HFFc6 (cell line): ENCODE measurements around the gene MRPL32. TPM values are rescaled to one million over a fixed set of nuclear protein-coding genes. Genes with fewer than 3 reads are reported as not detected.
"Not testable (repeated sequence)": the region's sequence is repeated elsewhere in the genome, so short reads cannot be mapped to it uniquely, and the experiment has no call there.

Experiments used
- DNase-seq: peaks from one replicate; pipeline ENCODE4 v3.0.0-alpha.2; 2018
- H3K27ac Mint-ChIP-seq: 2 replicates; pipeline ENCODE4 v1.8.0; 2020; ENCODE audit warnings: mild to moderate bottlenecking, mixed read lengths
- H3K27me3 Mint-ChIP-seq: 2 replicates; pipeline ENCODE4 v1.8.0; 2021; ENCODE audit warnings: mild to moderate bottlenecking, moderate library complexity, mixed read lengths; ENCODE audit not compliant: insufficient read depth
- H3K36me3 Mint-ChIP-seq: 2 replicates; pipeline ENCODE4 v1.8.0; 2021; ENCODE audit warnings: low read depth, mixed read lengths
- H3K4me1 Mint-ChIP-seq: 2 replicates; pipeline ENCODE4 v1.8.0; 2020; ENCODE audit warnings: low read depth, mixed read lengths
- H3K4me3 Mint-ChIP-seq: 2 replicates; pipeline ENCODE4 v1.8.0; 2020; ENCODE audit warnings: mild to moderate bottlenecking, moderate library complexity, mixed read lengths
- H3K9me3 Mint-ChIP-seq: 2 replicates; pipeline ENCODE4 v1.8.0; 2020; ENCODE audit warnings: mild to moderate bottlenecking, mixed read lengths
- CTCF ChIP-seq: fragments of 200-600 bp; sonication (generic); IDR thresholded peaks from 2 replicates; pipeline ENCODE4 v1.5.0; 2021; ENCODE audit warnings: antibody characterized with exemption, mild to moderate bottlenecking
- long read RNA-seq: library from polyadenylated mRNA; unstranded; transcript quantifications from one replicate; pipeline ENCODE4 v2.0.0, GENCODE V29; 2019
- total RNA-seq, 6 experiments: library from RNA; stranded (reverse); fragmentation: NEBNext Ultra II Directional; extraction: Animal tissue kit (Norgen Biotek cat#: 25700); gene quantifications; 2 replicates in 1 of 6; 3 replicates in 5 of 6; pipeline ENCODE4 v1.2.3, GENCODE V29; 2021

Gene MRPL32
- total RNA-seq, result 10 to 100 TPM; 49.2 to 69.6 (median 58.8) TPM
- long read RNA-seq, transcript MRPL32-201 (3 exons, 1,035 nt), result major isoform, 60 of 69 reads
- long read RNA-seq, partial matches to known transcripts, result 2 of 69 reads
- long read RNA-seq, other reads (novel, unspliced or antisense), result 4 of 69 reads

GRCh38 chr7:42931834-42932651, at the start of gene MRPL32, which contains the start of gene PSMA2:
Gene MRPL32, plus strand, starts transcription at chr7:42932376. Its CDS starts 11 bp downstream, at chr7:42932387.
Gene PSMA2, minus strand, starts transcription at chr7:42932174. Its CDS starts 16 bp downstream, at chr7:42932158.
- Mint-ChIP-seq H3K9me3 (no peaks in the 10 kb centered on the region), H3K4me1 (peaks cover 48% of the 10 kb centered on the region), H3K27ac (peak within 1 kb of the TSS; percentile 98), H3K4me3 (peak within 1 kb of the TSS; percentile 100), H3K36me3 (peaks cover 11% of the 10 kb centered on the region; the same call in 1 of the 2 replicates), H3K27me3 (no peaks in the 10 kb centered on the region; the same call in 1 of the 2 replicates)
- peak; percentile 98 for DNase-seq
- no peak for TF ChIP-seq CTCF

GRCh38 chr7:42883950-42884349, 48.2 kb upstream of the MRPL32 start:
- H3K4me1 Mint-ChIP-seq, result peaks cover 19% of the 10 kb centered on the region
- no peak for TF ChIP-seq CTCF
- no peaks in the 10 kb centered on the region for H3K36me3 Mint-ChIP-seq
- H3K4me3 Mint-ChIP-seq, result no peak overlapping the region
- no peaks in the 10 kb centered on the region for H3K9me3 Mint-ChIP-seq
- no peak for DNase-seq
- no peak overlapping the region for H3K27ac Mint-ChIP-seq
- H3K27me3 Mint-ChIP-seq, result peaks cover 18% of the 10 kb centered on the region

- Mint-ChIP-seq H3K27me3 (peaks cover 15% of the 10 kb centered on the region), H3K4me1 (peaks cover 25% of the 10 kb centered on the region)
- DNase-seq, H3K27ac Mint-ChIP-seq, H3K9me3 Mint-ChIP-seq, H3K36me3 Mint-ChIP-seq, H3K4me3 Mint-ChIP-seq: not testable (repeated sequence)
Measured at GRCh38 chr7:42885183-42885582, 47.0 kb upstream of the MRPL32 start.

GRCh38 chr7:42886129-42886528, 46.0 kb upstream of the MRPL32 start:
- Mint-ChIP-seq H3K9me3 (no peaks in the 10 kb centered on the region), H3K4me1 (peaks cover 25% of the 10 kb centered on the region), H3K27ac (no peak overlapping the region), H3K36me3 (no peaks in the 10 kb centered on the region), H3K27me3 (peaks cover 15% of the 10 kb centered on the region), H3K4me3 (no peak overlapping the region)
- peak; percentile 74 for TF ChIP-seq CTCF
- peak; percentile 21 for DNase-seq

GRCh38 chr7:42886893-42887505, 45.2 kb upstream of the MRPL32 start:
- H3K4me1 Mint-ChIP-seq, result peaks cover 25% of the 10 kb centered on the region
- no peaks in the 10 kb centered on the region for H3K9me3 Mint-ChIP-seq
- H3K27me3 Mint-ChIP-seq, result peaks cover 11% of the 10 kb centered on the region
- DNase-seq, result no peak
- H3K36me3 Mint-ChIP-seq, result no peaks in the 10 kb centered on the region
- TF ChIP-seq CTCF, result no peak
- no peak overlapping the region; the same call in 1 of the 2 replicates for H3K4me3 Mint-ChIP-seq
- H3K27ac Mint-ChIP-seq, result no peak overlapping the region
